ENCODE measurements around the gene SLC15A1. TPM values are rescaled to one million over a fixed set of nuclear protein-coding genes. Genes with fewer than 3 reads are reported as not detected.

Gene SLC15A1
- total RNA-seq, 2 donors from 2014 or later, result 0.53 to 0.81 TPM

DNA sequence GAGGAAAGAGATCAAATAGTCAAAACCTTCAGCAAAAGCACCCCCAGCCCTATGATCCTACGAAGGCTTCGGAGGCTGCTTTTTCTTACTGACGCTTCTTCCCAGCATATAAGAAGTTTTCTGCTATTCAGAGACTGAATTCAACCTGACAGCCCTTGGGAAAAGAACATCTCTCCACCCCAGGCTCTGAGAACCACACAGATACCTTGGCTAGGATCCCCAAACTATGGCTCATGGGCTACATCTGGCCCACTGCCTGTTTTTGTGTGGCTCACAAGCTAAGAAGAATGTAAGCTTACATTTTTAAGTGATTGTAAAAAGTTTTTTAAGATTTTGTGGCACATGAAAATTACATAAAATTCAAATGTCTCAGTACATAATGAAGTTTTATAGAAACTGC is 3.0 kb downstream of the SLC15A1 start:
- Histone ChIP-seq H3K4me3 (ENCODE audit: low read length) (no peak overlapping the region), H3K4me1 (ENCODE audit: control insufficient read depth, insufficient read depth, low read length) (no peaks in the 10 kb centered on the region), H3K27me3 (ENCODE audit: control insufficient read depth, insufficient read depth, low read length, poor library complexity, severe bottlenecking) (peaks cover 42% of the 10 kb centered on the region), H3K9me3 (ENCODE audit: control insufficient read depth, low read length) (peaks cover 6% of the 10 kb centered on the region), H3K36me3 (ENCODE audit: control insufficient read depth, insufficient read depth, low read length) (no peaks in the 10 kb centered on the region), H3K9ac (ENCODE audit: extremely low read depth, low read length, poor library complexity, severe bottlenecking) (no peak overlapping the region), H3K27ac (ENCODE audit: low read depth, low read length) (no peak overlapping the region)
- no peak for DNase-seq
- Mint-ChIP-seq H3K27ac (no peak overlapping the region), H3K9me3 (peaks cover 18% of the 10 kb centered on the region), H3K4me3 (no peak overlapping the region), H3K4me1 (peaks cover 4% of the 10 kb centered on the region), H3K27me3 (ENCODE audit: insufficient read depth) (peaks cover 46% of the 10 kb centered on the region), H3K36me3 (ENCODE audit: low read depth) (no peaks in the 10 kb centered on the region)
- TF ChIP-seq, protein P1, sequence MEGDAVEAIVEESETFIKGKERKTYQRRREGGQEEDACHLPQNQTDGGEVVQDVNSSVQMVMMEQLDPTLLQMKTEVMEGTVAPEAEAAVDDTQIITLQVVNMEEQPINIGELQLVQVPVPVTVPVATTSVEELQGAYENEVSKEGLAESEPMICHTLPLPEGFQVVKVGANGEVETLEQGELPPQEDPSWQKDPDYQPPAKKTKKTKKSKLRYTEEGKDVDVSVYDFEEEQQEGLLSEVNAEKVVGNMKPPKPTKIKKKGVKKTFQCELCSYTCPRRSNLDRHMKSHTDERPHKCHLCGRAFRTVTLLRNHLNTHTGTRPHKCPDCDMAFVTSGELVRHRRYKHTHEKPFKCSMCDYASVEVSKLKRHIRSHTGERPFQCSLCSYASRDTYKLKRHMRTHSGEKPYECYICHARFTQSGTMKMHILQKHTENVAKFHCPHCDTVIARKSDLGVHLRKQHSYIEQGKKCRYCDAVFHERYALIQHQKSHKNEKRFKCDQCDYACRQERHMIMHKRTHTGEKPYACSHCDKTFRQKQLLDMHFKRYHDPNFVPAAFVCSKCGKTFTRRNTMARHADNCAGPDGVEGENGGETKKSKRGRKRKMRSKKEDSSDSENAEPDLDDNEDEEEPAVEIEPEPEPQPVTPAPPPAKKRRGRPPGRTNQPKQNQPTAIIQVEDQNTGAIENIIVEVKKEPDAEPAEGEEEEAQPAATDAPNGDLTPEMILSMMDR (conservative IDR thresholded peaks at IDR 0.05), result no peak
- 50 to 62% methylated on average over 2 to 3 of the region's 3 CpGs for WGBS, 2 experiments (ENCODE audit: insufficient coverage in 1 of 2, insufficient read length in 1 of 2)

DNA sequence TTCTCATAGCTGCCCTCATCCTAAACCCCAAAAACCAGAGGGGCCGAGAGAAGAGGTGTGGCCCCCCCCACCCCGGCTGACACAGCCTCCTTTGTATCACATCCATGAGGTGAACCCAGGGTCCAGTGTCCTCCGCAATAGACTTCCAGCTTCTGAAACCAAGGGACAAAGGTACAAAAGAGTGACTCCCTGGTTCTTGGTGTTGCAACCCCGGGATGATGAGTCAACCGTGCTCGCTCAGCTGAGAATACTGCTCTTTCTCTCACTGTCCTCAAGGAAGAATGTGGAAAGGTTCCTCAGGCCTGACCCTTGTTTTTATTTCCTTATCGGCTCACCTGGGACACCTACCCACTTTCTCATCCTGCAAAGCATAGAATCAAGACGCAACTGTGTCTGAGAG is 5.5 kb downstream of the SLC15A1 start:
- TF ChIP-seq, protein P1 (conservative IDR thresholded peaks at IDR 0.05), result no peak
- Histone ChIP-seq H3K27ac (ENCODE audit: low read depth, low read length) (no peak overlapping the region), H3K4me1 (ENCODE audit: control insufficient read depth, insufficient read depth, low read length) (no peaks in the 10 kb centered on the region), H3K4me3 (ENCODE audit: low read length) (no peak overlapping the region), H3K9ac (ENCODE audit: extremely low read depth, low read length, poor library complexity, severe bottlenecking) (no peak overlapping the region), H3K27me3 (ENCODE audit: control insufficient read depth, insufficient read depth, low read length, poor library complexity, severe bottlenecking) (peaks cover 27% of the 10 kb centered on the region), H3K9me3 (ENCODE audit: control insufficient read depth, low read length) (no peaks in the 10 kb centered on the region), H3K36me3 (ENCODE audit: control insufficient read depth, insufficient read depth, low read length) (no peaks in the 10 kb centered on the region)
- Mint-ChIP-seq H3K27ac (peak overlapping the region; percentile 17), H3K4me3 (no peak overlapping the region), H3K36me3 (ENCODE audit: low read depth) (no peaks in the 10 kb centered on the region), H3K27me3 (ENCODE audit: insufficient read depth) (peaks cover 24% of the 10 kb centered on the region), H3K4me1 (peaks cover 4% of the 10 kb centered on the region), H3K9me3 (peaks cover 5% of the 10 kb centered on the region)
- 88 to 95% methylated on average over 8 of the region's 8 CpGs for WGBS, 2 experiments (ENCODE audit: insufficient coverage in 1 of 2, insufficient read length in 1 of 2)
- DNase-seq, result no peak

DNA sequence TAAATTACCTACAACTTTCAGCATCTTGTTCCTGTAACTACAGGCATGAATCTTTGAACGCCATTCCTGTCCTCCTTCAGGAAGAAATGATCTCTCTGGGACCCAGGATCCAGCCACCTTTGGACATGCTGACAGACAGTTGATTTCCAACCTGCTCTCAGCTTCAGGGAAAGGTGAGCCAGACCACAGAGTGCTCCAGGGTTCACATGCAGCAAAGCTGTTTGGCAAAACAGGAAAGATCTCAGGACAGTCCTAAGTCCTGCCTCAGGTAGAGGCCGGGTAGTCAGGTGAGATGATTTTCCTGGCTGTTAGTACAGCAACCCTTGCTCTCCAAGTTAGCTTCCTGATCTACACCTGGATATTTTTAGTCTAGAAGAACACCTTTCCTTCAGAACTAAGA is 9.1 kb downstream of the SLC15A1 start:
- WGBS, 2 experiments (ENCODE audit: insufficient coverage in 1 of 2, insufficient read length in 1 of 2), result 93 to 100% methylated on average over 1 to 2 of the region's 2 CpGs

More for the DNA sequence above, 9.1 kb downstream of the SLC15A1 start:
- no peak overlapping the region for H3K27ac ChIP-seq (ENCODE audit: low read depth, low read length)
- peaks cover 2% of the 10 kb centered on the region for H3K4me1 Mint-ChIP-seq
- no peaks in the 10 kb centered on the region for H3K36me3 Mint-ChIP-seq (ENCODE audit: low read depth)
- H3K9ac ChIP-seq (ENCODE audit: extremely low read depth, low read length, poor library complexity, severe bottlenecking), result no peak overlapping the region
- H3K9me3 Mint-ChIP-seq, result peaks cover 23% of the 10 kb centered on the region
- peaks cover 6% of the 10 kb centered on the region for H3K9me3 ChIP-seq (ENCODE audit: control insufficient read depth, low read length)
- H3K4me3 ChIP-seq (ENCODE audit: low read length), result no peak overlapping the region
- H3K27me3 Mint-ChIP-seq (ENCODE audit: insufficient read depth), result no peaks in the 10 kb centered on the region
- TF ChIP-seq, protein P1 (conservative IDR thresholded peaks at IDR 0.05), result no peak
- H3K27me3 ChIP-seq (ENCODE audit: control insufficient read depth, insufficient read depth, low read length, poor library complexity, severe bottlenecking), result no peaks in the 10 kb centered on the region
- H3K4me3 Mint-ChIP-seq, result no peak overlapping the region
- no peak overlapping the region for H3K27ac Mint-ChIP-seq
- no peak for DNase-seq
- H3K36me3 ChIP-seq (ENCODE audit: control insufficient read depth, insufficient read depth, low read length), result no peaks in the 10 kb centered on the region
- no peaks in the 10 kb centered on the region for H3K4me1 ChIP-seq (ENCODE audit: control insufficient read depth, insufficient read depth, low read length)
